Suprapubic skin (tissue), 4 donors: ENCODE data around the gene LHPP. TPM values are rescaled to one million over a fixed set of nuclear protein-coding genes. Genes with fewer than 3 reads are reported as not detected.
A peak's percentile ranks its signal among the peaks of the same experiment; 100 is the strongest.
"Not testable (repeated sequence)": the region's sequence is repeated elsewhere in the genome, so short reads cannot be mapped to it uniquely, and the experiment has no call there.

Experiments used
- DNase-seq, 2 donors: peaks; one replicate each; pipeline ENCODE4 v3.0.0-alpha.2; 2019; ENCODE audit warnings: low spot score in 2 of 2
- H3K27ac ChIP-seq: fragments of 200-600 bp; sonication (generic); one replicate; pipeline ENCODE4 v1.5.1; 2019
- H3K27me3 ChIP-seq: fragments of 200-600 bp; sonication (generic); one replicate; pipeline ENCODE4 v1.5.1; 2019
- H3K36me3 ChIP-seq: fragments of 200-600 bp; sonication (generic); one replicate; pipeline ENCODE4 v1.5.1; 2019
- H3K4me1 ChIP-seq: fragments of 200-600 bp; sonication (generic); one replicate; pipeline ENCODE4 v1.5.1; 2019
- H3K4me3 ChIP-seq: fragments of 200-600 bp; sonication (generic); one replicate; pipeline ENCODE4 v1.5.1; 2019; ENCODE audit warnings: mild to moderate bottlenecking
- H3K9me3 ChIP-seq: fragments of 200-600 bp; sonication (generic); one replicate; pipeline ENCODE4 v1.5.1; 2019
- EP300 ChIP-seq: sonication (generic); formaldehyde crosslinking; IDR thresholded peaks from one replicate; pipeline ENCODE4 v1.6.1; 2017; ENCODE audit warnings: antibody characterized with exemption
- POLR2A ChIP-seq, 2 donors: fragments of 450-650 bp; IDR thresholded peaks; one replicate each; pipeline ENCODE4 v1.6.1; 2017; ENCODE audit warnings: antibody characterized with exemption in 2 of 2, mild to moderate bottlenecking in 2 of 2, moderate library complexity in 2 of 2
- POLR2AphosphoS5 ChIP-seq, 3 donors: sonication (generic); formaldehyde crosslinking; IDR thresholded peaks; one replicate each; pipeline ENCODE4 v1.6.1; 2017; ENCODE audit warnings: antibody characterized with exemption in 3 of 3
- WGBS: methylation state at CpG from one replicate; pipeline ENCODE4 v1.1.5; 2018; 5-methylcytosine and 5-hydroxymethylcytosine counted together
- total RNA-seq, 4 donors: library from RNA; depleted of rRNA; stranded (reverse); fragments of >200 nt; gene quantifications; one replicate each; pipeline ENCODE4 v1.1.0, GENCODE V29; 2016
- TF ChIP-seq, protein P1 (sequence below), 2 donors: fragments of 200-600 bp in 1 of 2; fragments of 450-650 bp in 1 of 2; sonication (generic) in 1 of 2; IDR thresholded peaks; one replicate each; pipeline ENCODE4 v1.5.1; 2016 to 2019; ENCODE audit warnings: antibody characterized with exemption in 2 of 2, mild to moderate bottlenecking in 1 of 2, moderate library complexity in 1 of 2

Gene LHPP
- total RNA-seq, 4 donors from 2014 or later: 14.4 to 22.6 (median 15.3) TPM

DNA sequence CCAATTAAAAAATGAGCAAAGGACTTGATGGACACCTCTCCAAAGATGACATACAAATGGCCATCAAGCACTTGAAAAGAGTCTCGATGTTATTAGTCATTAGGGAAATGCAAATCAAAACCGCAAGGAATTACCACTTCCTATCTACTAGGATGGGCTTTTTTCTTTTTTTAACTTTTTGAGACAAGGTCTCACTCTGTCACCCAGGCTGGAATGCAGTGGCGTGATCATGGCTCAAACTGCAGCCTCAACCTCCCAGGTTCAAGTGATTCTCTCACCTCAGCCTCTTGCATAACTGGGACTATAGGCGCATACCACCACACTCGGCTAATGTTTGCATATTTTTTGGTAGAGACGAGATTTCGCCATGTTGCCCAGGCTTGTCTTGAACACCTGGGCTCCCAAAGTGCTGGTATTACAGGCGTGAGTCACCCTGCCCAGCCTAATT, 25.4 kb upstream of the LHPP start:
- Histone ChIP-seq H3K27ac (no peak overlapping the region), H3K27me3 (no peaks in the 10 kb centered on the region), H3K36me3 (no peaks in the 10 kb centered on the region), H3K4me3 (no peak overlapping the region), H3K9me3 (no peaks in the 10 kb centered on the region), H3K4me1 (no peaks in the 10 kb centered on the region)
- no peak for DNase-seq
- TF ChIP-seq POLR2AphosphoS5 (IDR thresholded peaks at IDR 0.05) (no peak), POLR2A (IDR thresholded peaks at IDR 0.05) (no peak), EP300 (no peak)
- TF ChIP-seq, protein P1, sequence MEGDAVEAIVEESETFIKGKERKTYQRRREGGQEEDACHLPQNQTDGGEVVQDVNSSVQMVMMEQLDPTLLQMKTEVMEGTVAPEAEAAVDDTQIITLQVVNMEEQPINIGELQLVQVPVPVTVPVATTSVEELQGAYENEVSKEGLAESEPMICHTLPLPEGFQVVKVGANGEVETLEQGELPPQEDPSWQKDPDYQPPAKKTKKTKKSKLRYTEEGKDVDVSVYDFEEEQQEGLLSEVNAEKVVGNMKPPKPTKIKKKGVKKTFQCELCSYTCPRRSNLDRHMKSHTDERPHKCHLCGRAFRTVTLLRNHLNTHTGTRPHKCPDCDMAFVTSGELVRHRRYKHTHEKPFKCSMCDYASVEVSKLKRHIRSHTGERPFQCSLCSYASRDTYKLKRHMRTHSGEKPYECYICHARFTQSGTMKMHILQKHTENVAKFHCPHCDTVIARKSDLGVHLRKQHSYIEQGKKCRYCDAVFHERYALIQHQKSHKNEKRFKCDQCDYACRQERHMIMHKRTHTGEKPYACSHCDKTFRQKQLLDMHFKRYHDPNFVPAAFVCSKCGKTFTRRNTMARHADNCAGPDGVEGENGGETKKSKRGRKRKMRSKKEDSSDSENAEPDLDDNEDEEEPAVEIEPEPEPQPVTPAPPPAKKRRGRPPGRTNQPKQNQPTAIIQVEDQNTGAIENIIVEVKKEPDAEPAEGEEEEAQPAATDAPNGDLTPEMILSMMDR (IDR thresholded peaks at IDR 0.05): no peak
- WGBS: 56% methylated on average over 8 of the region's 8 CpGs

DNA sequence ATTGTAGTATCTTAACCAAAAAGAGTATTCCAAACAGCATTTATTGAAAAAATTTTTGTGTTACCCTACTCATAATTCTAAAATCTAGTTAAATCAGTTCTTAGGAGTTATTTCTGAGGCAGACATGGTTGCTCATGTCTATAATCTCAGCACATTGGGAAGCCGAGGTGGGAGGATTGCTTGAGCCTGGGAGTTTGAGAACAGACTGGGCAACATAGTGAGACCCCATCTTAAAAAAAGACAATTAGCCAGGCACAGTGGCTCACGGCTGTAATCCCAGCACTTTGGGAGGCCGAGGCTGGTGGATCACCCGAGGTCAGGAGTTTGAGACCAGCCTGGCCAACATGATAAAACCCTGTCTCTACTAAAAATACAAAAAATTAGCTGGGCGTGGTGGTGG, 19.9 kb upstream of the LHPP start:
- not testable (repeated sequence) for DNase-seq, H3K36me3 ChIP-seq, H3K27ac ChIP-seq, H3K4me1 ChIP-seq, H3K27me3 ChIP-seq, H3K9me3 ChIP-seq, H3K4me3 ChIP-seq
- 93% methylated on average over 5 of the region's 5 CpGs for WGBS

DNA sequence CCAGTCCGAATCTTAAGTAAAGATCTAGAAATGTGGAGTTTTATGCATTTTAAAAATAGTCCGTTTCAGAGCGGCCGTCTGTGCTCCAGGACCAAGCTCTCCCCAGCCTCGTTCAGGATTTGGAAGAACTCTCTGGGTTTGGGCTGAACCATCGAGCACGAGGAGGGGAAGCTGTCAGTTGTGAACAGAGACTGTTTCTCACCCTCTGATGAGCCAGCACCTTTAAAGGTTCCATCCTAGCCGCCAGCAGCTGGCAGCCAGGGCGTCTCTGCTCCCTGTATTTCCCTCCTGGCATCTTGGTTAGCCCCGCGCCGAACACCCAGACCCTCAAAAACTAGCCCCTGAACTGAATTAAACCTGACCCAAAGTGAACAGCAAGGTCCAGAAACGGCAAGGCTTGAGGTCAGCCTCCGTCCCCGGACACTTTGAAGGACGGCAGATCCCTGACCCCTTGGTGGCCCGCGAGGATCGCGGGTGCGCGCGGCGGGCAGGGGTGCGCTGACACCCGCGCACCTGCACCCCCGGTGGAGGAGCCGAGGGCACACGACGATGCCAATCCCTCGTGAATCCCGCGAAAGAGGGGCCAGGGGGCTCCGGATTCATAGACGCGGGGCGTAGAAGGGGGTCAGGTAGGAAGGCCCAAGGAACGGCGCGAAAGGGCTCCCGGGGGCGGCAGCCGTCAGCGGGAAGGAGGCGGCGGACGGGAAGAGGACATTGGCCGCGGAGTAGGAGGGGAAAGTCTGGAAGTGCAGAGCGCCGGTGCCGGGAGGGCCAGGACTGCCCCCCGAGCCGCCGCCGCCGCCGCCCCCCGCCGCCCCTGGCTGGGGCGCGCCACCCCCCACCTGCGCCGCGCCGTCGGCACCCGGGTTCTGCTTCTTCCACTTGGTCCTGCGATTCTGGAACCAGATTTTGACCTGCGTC, 14.5 kb upstream of the LHPP start:
- no peaks in the 10 kb centered on the region for H3K9me3 ChIP-seq

GRCh38 chr10:124447751-124448466, 13.7 kb upstream of the LHPP start:
- Histone ChIP-seq H3K27ac (no peak overlapping the region), H3K36me3 (no peaks in the 10 kb centered on the region), H3K27me3 (peaks cover 69% of the 10 kb centered on the region), H3K9me3 (no peaks in the 10 kb centered on the region), H3K4me1 (peaks cover 35% of the 10 kb centered on the region), H3K4me3 (peak overlapping the region; percentile 42)
- TF ChIP-seq POLR2A (IDR thresholded peaks at IDR 0.05) (no peak), POLR2AphosphoS5 (IDR thresholded peaks at IDR 0.05) (no peak), EP300 (no peak)
- TF ChIP-seq, protein P1 (IDR thresholded peaks at IDR 0.05): no peak
- WGBS: 46% methylated on average over 10 of the region's 60 CpGs
- DNase-seq: no peak

More for the DNA sequence above, 14.5 kb upstream of the LHPP start:
- Histone ChIP-seq H3K27me3 (peaks cover 62% of the 10 kb centered on the region), H3K36me3 (no peaks in the 10 kb centered on the region), H3K4me3 (peak overlapping the region; percentile 42), H3K27ac (no peak overlapping the region), H3K4me1 (peaks cover 35% of the 10 kb centered on the region)
- no peak for DNase-seq
- TF ChIP-seq, protein P1 (IDR thresholded peaks at IDR 0.05): no peak
- TF ChIP-seq EP300 (no peak), POLR2A (IDR thresholded peaks at IDR 0.05) (no peak), POLR2AphosphoS5 (IDR thresholded peaks at IDR 0.05) (no peak)
- WGBS: 29% methylated on average over 35 of the region's 71 CpGs

- peak overlapping the region; percentile 51 for H3K4me3 ChIP-seq
Measured at GRCh38 chr10:124448696-124449169, 12.9 kb upstream of the LHPP start.

More at GRCh38 chr10:124448696-124449169, 12.9 kb upstream of the LHPP start:
- H3K36me3 ChIP-seq: no peaks in the 10 kb centered on the region
- peaks cover 35% of the 10 kb centered on the region for H3K4me1 ChIP-seq
- DNase-seq: no peak
- 39% methylated on average over 24 of the region's 26 CpGs for whole genome bisulfite sequencing
- no peak overlapping the region for H3K27ac ChIP-seq
- TF ChIP-seq POLR2AphosphoS5 (IDR thresholded peaks at IDR 0.05) (no peak), POLR2A (IDR thresholded peaks at IDR 0.05) (no peak), EP300 (no peak)
- TF ChIP-seq, protein P1 (IDR thresholded peaks at IDR 0.05): no peak
- H3K9me3 ChIP-seq: no peaks in the 10 kb centered on the region
- peaks cover 73% of the 10 kb centered on the region for H3K27me3 ChIP-seq
